Measurements from ENCODE around the gene FGGY.
"Not testable (repeated sequence)": the region's sequence is repeated elsewhere in the genome, so short reads cannot be mapped to it uniquely, and the experiment has no call there.

Gene FGGY

DNA sequence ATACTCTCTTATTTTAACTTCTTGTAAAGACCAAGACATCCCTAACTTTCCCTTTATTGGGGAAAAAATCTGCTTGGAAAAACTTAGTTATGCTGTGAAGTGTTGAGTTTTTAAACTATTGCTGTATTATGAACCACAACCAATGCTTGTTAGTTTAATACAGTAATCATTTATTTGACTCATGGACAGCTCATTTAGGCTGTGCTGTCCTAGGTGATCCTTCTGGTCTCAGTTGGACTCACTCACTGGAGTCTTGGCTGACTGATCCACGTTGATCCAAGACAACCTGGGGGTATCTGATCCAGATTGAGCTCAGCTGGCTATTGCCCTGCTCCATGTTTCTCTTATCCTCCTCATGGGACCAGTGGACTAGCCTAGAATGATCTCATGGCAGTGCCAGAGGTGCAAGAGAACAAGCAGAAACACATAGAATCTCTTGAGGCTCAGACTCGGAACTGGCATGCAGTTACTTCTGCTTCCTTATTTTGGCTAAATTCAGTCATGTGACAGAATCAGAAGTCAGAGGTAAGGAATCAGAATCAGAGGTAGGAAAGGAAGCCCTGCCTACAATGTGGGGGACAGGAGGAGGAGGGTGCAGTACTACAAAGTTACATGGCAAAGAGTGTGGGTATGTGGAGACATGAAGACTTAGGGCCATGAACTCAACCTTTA, 156.5 kb downstream of the FGGY start:
- DNase-seq, result no peak

DNA sequence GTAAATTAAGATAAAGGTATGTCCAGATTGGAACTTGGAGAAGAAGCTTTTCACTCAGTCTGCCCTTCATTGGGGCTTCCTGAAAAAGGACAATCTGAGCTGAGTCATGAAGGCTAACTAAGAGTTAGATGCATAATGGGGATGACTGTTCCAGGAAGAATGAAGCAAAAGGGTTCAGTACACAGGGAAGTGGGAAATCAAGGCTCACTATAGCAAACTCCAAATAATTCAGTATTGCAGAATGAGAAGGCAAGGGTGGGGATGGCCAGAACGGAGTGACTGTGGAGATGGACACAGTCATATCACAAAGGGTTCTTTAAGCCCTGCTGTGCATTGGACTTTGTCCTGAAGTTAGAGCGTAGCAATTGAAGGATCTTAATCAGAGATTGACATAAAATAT, 158.3 kb downstream of the FGGY start:
- DNase-seq, result no peak

DNA sequence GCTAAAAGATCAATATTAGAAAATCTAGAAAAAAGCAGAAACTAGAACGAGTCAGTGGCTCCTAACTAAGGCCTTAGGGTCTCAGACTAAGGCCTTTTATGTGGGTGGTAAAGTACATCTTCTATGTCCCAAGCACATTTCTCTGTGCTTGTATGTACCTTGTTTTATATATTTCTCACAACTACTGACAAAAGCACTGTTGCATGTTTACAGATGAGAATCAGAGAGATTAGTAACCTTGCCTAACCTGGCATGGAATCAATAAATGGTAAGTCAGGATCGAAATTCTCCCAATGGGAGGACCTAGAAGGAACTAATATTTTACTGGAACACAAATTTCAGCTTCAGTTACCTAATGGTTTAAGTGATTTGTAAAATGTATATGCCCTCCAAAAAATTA, 160.9 kb downstream of the FGGY start:
- no peak for DNase-seq

DNA sequence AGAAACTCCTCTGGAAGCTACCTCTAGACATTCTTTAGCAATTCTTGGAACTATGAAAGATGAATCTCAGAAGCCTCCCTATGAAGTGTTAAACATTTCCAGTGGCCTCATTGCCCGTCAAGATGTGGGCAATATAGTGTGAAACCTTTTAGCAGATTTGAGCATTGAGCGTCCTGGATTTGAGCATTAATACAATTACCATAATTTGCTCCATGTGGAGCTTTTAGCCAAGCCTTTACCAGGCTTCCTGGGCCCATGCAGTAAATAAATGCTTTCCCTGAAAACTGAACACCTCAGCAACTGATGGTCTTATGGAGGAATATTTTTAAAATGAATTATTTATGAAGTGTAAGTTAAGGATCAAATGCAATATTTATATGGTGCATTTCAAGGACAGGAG, 162.0 kb downstream of the FGGY start:
- no peak for DNase-seq

DNA sequence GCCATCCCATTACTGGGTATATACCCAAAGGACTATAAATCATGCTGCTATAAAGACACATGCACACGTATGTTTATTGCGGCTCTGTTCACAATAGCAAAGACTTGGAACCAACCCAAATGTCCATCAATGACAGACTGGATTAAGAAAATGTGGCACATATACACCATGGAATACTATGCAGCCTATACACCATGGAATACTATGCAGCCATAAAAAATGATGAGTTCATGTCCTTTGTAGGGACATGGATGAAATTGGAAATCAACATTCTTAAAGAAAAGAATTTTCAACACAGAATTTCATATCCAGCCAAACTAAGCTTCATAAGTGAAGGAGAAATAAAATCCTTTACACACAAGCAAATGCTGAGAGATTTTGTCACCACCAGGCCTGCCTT, 166.0 kb downstream of the FGGY start:
- not testable (repeated sequence) for DNase-seq

DNA sequence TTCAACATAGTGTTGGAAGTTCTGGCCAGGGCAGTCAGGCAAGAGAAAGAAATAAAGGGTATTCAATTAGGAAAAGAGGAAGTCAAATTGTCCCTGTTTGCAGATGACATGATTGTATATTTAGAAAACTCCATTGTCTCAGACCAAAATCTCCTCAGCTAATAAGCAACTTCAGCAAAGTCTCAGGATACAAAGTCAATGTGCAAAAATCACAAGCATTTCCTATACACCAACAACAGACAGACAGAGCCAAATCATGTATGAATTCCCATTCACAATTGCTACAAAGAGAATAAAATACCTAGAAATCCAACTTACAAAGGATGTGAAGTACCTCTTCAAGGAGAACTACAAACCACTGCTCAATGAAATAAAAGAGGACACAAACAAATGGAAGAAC, 168.6 kb downstream of the FGGY start:
- DNase-seq, result not testable (repeated sequence)

DNA sequence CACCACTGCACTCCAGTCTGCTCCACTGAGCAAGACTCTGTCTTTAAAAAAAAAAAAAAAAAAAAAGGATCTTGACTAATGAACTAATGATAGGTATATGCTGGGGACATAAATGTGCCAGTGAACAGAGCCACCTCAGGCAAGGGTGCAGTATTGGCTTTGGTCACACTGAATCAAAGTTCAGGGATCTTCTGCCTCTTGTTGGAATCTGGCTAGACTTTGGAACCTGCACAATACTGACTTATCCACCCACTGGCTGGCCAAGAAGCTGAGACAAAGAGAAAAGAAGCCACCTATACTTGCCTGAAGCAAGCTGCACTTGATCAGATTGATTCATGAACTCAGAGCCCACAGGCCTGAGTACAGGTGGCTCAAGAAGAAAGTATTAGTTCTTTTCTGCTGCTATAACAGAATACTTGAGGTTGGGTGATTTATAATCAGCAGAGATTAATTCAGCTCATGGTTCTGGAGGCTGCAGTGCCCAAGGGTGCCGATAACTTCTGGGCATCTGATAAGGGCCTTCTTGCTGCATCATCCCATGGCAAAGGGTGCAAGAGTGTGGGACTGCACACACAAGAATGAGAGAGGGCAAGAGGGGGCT, 172.0 kb downstream of the FGGY start:
- DNase-seq, result no peak

DNA sequence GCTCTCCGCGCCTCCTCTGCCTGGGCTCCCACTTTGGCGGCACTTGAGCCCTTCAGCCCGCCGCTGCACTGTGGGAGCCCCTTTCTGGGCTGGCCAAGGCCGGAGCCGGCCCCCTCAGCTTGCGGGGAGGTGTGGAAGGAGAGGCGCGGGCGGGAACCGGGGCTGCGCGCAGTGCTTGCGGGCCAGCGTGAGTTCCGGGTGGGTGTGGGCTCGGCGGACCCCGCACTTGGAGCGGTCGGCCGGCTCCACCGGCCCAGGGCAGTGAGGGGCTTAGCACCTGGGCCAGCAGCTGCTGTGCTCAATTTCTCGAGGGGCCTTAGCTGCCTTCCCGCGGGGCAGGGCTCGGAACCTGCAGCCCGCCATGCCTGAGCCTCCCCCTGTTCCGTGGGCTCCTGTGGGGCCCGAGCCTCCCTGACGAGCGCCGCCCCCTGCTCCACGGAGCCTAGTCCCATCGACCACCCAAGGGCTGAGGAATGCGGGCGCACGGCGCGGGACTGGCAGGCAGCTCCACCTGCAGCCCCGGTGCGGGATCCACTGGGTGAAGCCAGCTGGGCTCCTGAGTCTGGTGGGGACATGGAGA, 175.2 kb downstream of the FGGY start:
- not testable (repeated sequence) for DNase-seq

DNA sequence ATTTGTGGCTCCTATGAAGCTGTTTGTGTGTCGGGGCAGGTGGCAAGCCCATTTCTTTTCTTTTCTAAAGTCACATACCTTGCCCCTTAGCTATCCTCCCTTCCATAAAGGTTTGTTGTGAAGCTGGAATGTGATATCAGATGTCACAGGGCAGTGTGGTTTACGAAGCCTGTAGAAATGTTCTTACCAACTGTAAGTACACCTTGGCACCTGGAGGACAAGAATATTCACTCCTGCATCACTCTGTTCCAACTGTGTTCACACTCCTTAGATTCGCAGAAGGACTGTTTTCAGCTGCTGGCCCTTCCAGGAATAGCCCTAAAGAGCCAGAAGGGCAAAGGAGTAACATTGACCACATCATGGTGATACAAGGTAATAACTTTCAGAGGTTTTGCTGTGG, 176.9 kb downstream of the FGGY start:
- DNase-seq, result no peak

DNA sequence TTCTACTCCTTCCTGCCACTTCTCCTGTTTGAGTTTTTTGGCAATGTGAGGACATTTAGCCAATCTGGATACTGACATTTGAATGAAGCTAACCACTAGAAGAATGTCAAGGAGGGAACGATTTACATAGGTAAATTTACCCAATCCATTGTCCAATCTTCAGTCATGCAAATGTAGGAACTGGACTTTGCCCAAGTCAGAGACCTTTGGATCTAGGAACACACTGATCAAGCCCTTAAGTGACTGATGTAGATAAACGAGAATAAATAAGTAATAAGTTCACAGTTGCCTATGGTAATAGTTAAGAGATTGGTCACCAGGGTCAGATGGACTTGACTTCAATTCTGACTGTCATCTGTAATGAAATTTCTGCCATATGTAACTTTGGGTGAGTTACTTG, 177.6 kb downstream of the FGGY start:
- DNase-seq, result no peak

DNA sequence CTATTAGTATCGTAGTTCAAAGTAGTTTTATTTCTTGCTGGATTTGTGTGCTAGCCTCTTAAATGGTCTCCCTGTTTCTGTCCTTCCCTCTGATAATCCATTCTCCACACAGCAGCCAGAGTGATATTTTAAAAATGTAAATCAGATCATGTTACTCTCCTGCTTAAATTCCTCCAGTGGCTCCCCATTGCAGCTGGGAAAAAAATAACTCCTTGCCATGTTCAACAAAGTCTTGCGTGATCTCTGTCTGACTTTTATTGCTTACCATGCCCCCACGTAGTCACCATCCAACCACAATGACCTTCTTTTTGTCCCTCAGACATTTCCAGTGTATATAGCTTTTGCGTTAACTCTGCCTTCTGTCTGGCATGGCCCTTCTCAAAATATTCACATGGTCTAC, 178.8 kb downstream of the FGGY start:
- DNase-seq, result no peak

DNA sequence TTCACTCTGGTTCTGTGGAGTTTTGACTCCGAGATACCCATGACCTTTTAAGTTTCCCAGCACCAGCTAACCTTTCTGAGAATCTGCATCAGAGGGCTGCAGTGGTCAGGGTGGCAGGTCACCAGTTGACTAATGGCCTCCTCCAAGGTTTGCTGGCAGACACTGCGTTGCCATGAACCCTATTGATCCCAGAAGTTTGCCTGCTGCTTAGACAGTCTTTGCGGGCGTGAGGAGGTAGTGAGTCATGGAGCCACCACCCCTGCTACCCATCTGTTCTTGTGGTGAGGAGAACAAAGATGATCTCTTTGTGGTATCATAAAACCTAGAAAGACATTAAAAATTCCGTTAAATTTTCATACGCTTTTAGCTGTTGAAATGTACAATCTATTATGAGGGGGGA, 180.4 kb downstream of the FGGY start:
- no peak for DNase-seq

DNA sequence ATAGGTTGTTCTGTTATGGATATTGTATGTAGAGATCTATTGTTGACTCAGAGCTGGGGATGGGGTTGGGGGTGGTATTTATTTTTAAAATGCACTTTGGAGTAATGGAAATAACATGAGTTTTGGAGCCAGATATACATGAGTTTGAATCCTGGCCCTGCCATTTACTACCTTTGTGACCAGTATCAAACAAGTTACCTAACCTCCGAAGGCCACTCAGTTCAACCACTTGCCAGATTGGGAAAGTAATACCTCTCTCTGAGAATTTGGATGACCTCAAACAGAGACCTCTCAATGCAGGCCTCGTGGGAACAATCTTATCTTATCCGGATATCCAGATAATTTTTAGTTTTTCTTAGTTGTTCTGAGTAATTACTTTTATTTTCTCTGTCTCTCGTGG, 181.0 kb downstream of the FGGY start:
- no peak for DNase-seq

DNA sequence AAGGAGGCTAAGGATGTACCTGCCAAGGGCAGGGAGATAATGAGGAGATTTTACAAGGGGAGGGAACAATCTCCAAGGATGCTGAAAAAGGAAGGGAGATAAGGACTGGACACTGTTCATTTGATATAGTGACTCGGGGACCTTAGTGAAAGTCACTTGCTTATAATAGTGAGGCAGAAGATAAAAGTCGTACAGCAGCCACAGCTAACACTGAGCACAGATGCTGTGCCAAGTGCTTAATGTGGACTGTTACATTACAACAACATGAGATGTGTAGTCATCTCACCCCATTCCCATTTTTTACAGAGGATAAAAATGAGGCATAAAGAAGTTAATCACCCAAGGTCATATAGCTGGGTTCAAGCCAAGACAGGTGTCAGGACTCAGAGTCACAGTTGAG, 181.9 kb downstream of the FGGY start:
- DNase-seq, result no peak

DNA sequence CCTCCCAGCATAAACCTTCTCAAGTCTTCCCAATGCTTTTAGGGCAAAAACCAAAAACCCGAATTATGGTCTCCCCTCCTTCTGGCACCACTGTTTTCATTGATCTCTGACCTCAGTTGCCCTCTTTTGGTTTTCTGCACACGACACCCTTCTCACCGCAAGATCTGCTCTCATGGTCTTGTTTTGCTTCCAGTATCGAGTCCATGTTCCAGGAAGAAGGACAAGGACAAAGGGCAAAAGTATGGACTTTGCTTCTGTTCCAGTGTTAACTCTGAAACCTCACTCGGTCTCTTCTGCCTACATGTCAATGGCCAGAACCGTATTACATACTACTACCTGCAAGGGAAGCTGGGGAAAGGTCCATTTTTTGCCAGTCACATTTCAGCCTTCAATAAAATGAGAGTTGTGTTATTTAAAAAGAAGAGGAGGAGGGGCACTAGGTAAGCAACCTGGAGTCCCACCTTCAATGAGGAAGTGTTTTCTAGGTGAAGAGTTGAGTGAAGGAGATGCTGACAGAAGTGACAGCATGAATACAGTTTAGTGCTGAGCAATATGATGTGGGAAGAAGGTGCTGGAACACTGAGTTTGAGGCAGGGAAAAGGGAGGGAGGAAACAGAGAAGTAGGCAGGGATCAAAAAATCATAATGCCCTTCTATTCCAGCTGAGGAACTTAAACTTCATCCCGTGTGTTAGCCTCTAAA, 183.4 kb downstream of the FGGY start:
- no peak for DNase-seq

DNA sequence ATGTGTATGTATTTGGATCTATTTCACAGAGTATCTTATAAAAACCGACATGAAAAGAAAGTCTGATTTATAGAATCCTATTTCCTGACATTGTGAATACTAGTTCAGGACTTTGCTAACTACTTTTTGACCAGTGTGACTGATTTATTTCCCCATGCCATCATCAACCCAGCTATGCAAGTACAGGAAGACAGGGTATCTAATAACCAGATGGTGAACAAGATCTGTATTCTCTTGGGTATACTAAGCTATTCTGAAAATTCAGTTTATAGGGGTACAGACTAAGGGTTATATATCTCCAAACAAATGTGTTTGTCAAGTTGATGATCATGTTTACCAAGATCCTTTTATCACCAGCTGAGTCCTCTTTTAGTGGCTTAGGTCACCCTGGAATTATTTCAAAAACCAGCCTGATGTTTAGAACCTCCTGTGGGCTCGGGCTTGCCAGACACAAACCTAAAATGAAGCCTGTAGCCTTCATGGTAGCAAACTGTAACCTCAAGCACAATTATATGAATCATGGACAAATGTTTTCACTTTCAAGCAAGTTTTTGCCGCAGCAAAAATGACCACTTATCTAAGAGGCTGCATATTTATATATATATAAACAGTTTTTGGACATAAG, 185.1 kb downstream of the FGGY start:
- DNase-seq, result no peak

DNA sequence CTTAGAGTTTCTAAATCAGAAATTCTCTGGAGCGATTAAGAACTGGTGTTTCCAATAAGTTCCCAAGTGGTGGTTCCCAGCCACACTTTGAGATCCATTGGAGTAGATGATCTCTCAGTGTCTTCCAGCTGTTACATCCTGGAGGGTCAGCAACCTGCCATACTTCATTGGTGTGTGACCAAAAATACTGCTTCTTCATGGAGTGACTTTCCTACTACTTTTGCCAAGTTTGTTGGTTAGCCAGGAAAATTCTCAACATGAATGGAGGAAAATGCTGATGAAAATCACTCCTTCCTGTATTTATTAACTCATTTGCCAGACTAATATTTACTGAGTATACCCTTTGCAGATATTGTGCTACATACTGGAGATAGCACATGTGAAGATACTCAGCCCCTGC, 186.1 kb downstream of the FGGY start:
- no peak for DNase-seq

DNA sequence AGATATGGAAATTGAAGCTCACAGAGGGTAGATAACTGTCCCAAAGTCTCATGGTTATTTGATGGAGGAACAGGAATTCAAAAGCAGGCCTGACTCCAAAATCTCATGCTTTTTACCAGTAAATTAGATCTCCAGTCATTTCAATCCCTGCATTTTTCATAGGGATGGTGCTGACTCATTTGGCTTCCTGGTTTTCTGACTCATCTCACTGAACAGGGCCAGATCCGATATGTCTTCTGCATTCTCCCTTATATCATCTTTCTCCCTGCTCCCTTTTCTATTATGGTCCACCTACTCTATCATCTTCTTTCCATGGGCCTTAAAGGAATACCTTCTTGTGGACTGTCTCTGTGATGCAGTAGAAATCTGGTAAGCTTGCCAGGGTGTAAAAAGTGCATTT, 187.2 kb downstream of the FGGY start:
- no peak for DNase-seq

DNA sequence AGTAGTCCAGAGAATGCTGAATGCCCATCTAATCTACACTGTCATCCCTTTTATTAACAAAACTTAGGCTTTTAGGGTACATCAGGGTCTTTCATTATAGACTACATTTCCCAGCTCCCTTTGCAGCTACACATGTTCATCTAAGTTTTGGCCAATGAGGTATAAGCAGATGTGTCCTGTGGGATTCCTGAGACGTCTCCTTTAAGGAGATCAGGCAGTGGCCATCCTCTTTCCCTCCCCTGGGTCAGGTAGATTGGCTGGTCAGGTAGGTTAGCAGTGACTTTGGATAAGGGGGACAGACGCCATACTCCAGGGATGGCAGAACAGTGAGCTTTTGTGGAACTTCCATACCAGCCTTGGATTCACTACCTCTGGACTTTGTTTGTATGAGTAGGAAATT, 188.3 kb downstream of the FGGY start:
- no peak for DNase-seq

DNA sequence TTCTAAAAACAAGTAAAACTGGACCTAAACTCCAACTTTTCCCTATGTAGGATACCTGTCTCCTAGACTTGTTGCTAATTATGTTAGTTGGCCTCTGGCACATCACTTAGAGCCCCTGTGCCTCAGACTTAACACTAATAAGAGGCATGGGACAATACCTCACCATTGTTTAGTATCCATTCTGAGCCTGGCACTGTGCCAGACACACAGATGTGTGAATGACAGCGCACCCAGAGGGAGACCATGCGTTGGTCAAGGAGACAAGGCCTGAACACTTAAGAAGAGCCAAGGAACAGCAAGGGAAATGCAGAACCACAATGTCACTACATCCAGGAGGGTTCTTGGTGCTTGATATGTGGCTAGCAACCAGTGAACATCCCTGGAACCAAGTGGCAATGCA, 189.1 kb downstream of the FGGY start:
- no peak for DNase-seq

DNA sequence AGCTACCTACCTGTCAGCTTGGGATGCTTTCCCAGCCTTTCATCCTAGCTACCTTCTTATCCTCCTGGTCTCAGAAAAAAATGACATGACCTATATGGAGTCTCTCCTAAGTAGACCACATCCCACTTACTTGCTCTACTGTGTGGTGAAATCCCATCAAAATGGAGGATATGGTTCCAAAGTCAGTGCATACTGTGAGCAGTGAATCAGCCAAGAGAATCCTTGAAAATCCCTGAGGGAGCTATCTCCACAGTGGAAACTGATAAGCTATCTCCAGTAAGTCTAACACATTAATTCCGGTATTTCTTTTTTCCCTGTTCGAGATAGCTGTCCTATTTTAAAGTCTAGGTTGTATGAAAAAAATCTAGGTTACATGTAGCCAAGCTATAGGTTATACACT, 189.7 kb downstream of the FGGY start:
- no peak for DNase-seq

DNA sequence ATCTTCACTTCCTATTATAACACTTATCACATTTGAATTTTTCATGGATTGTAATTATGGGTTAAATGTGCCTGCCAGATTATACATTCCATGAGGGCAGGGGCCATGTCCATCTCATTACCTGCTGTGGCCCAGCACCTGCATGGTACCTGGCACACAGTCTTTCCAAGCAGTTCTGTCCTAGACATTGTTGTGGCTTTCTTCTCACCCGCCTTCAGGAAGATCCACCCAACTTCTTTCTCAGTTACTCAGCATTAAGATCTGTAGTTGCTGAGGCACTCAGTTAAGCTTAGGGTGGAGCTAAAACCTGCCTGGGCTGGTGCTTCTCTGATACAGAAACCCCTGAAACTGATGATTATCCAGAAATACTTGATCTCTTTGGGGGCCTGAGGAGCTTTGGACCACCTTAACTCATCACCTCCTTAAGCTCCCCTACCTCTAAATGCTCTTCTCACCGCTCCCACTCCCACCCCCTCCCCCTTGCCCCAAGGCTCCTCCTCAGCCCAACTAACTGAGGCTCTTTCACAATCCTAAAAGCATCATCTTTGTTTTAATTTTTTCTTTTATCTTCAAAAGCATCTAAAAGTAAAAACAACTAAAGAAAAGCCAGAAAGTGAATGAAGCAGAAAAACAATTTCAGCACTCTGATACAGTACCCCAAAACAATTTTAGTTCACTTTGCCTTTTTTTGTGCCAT, 190.6 kb downstream of the FGGY start:
- no peak for DNase-seq

DNA sequence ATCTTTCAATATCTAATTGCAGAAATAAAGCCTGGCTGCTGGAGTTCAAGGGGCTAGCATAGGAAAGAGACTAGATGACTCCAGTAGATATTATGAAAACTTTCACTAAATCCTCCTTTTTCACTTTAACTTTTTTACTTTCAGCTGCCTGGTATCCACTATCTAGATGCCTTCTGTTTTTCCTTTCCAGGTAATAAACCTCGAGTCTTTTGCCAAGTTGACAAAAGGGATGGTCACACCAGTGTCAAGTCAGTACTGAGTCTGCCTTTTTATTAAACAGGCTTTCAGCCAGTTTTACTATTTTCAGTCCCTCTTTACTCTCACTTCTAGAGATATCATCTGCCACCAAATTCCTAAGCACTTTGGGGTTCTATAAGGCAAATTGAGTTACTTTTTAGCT, 195.6 kb downstream of the FGGY start:
- no peak for DNase-seq

Data from NCI-H748 treated with DMSO at 0.1 percent for 48 hours (cell line).